Mesenchymal stem cell (in vitro differentiated cells and primary cell): ENCODE results near the gene VBP1.
"Not testable (repeated sequence)": the region's sequence is repeated elsewhere in the genome, so short reads cannot be mapped to it uniquely, and the experiment has no call there.

Source experiments
- DNase-seq: peaks from one replicate; pipeline ENCODE4 v3.0.0-alpha.2; 2013
- H2AFZ ChIP-seq: one replicate; pipeline ENCODE4 v1.6.1; 2013; ENCODE audit warnings: low read depth, mild to moderate bottlenecking, control low read depth, inconsistent platforms, low read length, moderate library complexity
- H2AK5ac ChIP-seq: 2 replicates; pipeline ENCODE4 v1.6.1; 2013; ENCODE audit warnings: low read length, moderate library complexity, mild to moderate bottlenecking, inconsistent platforms; ENCODE audit not compliant: severe bottlenecking
- H2BK120ac ChIP-seq: one replicate; pipeline ENCODE4 v1.6.1; 2013; ENCODE audit warnings: low read depth, mild to moderate bottlenecking, inconsistent platforms, low read length, moderate library complexity
- H2BK12ac ChIP-seq, 2 experiments: one replicate each; pipeline ENCODE4 v1.6.1; 2013; ENCODE audit warnings: inconsistent platforms in 2 of 2, low read length in 2 of 2, mild to moderate bottlenecking in 2 of 2, moderate library complexity in 2 of 2, control low read depth in 1 of 2
- H2BK15ac ChIP-seq: one replicate; pipeline ENCODE4 v1.6.1; 2013; ENCODE audit warnings: mild to moderate bottlenecking, low read depth, inconsistent platforms; ENCODE audit not compliant: poor library complexity, severe bottlenecking
- H2BK5ac ChIP-seq: 2 replicates; pipeline ENCODE4 v1.6.1; 2013; ENCODE audit warnings: low read depth, mild to moderate bottlenecking, low read length, control low read depth, inconsistent platforms; ENCODE audit not compliant: poor library complexity, severe bottlenecking
- H3K14ac ChIP-seq, 2 experiments: one replicate each; pipeline ENCODE4 v1.6.1; 2013; ENCODE audit warnings: inconsistent platforms in 2 of 2, low read length in 2 of 2, control low read depth in 1 of 2, mild to moderate bottlenecking in 1 of 2, moderate library complexity in 1 of 2
- H3K18ac ChIP-seq, 2 experiments: one replicate each; pipeline ENCODE4 v1.6.1; 2013; ENCODE audit warnings: inconsistent platforms in 2 of 2, low read length in 2 of 2, control low read depth in 1 of 2, low read depth in 1 of 2, mild to moderate bottlenecking in 1 of 2
- H3K23ac ChIP-seq, 2 experiments: one replicate each; pipeline ENCODE4 v1.6.1; 2013; ENCODE audit warnings: inconsistent platforms in 2 of 2, low read length in 2 of 2, mild to moderate bottlenecking in 2 of 2, moderate library complexity in 2 of 2, control low read depth in 1 of 2
- H3K27ac ChIP-seq: 2 replicates; pipeline ENCODE4 v1.5.1; 2013; ENCODE audit warnings: mild to moderate bottlenecking, moderate library complexity, low read length, control low read depth, inconsistent platforms; ENCODE audit not compliant: poor library complexity, severe bottlenecking
- H3K27me3 ChIP-seq, 2 experiments: 2 replicates each; pipeline versions ENCODE4 v1.6.1 to v1.7.0; 2013; ENCODE audit warnings: low read length in 2 of 2, mild to moderate bottlenecking in 2 of 2, moderate library complexity in 2 of 2, control low read depth in 1 of 2, inconsistent platforms in 1 of 2; ENCODE audit not compliant: control insufficient read depth in 1 of 2, insufficient read depth in 1 of 2
- H3K36me3 ChIP-seq, 2 experiments: 2 replicates each; pipeline versions ENCODE4 v1.6.1 to v1.7.0; 2013; ENCODE audit warnings: low read length in 2 of 2, control low read depth in 1 of 2, inconsistent platforms in 1 of 2, low read depth in 1 of 2, mild to moderate bottlenecking in 1 of 2; ENCODE audit not compliant: insufficient read depth in 2 of 2, control insufficient read depth in 1 of 2
- H3K4ac ChIP-seq, 2 experiments: one replicate each; pipeline ENCODE4 v1.6.1; 2013; ENCODE audit warnings: inconsistent platforms in 2 of 2, low read length in 2 of 2, mild to moderate bottlenecking in 2 of 2, moderate library complexity in 2 of 2, control low read depth in 1 of 2, low read depth in 1 of 2
- H3K4me1 ChIP-seq: 2 replicates; pipeline ENCODE4 v1.6.1; 2013; ENCODE audit warnings: low read depth, low read length, control low read depth; ENCODE audit not compliant: control insufficient read depth, insufficient read depth
- H3K4me2 ChIP-seq: 2 replicates; pipeline ENCODE4 v1.6.1; 2013; ENCODE audit warnings: low read length, mild to moderate bottlenecking, inconsistent platforms; ENCODE audit not compliant: poor library complexity, severe bottlenecking
- H3K4me3 ChIP-seq, 2 experiments: 2 replicates each; pipeline versions ENCODE4 v1.5.1 to v1.7.0; 2013; ENCODE audit warnings: low read length in 2 of 2, mild to moderate bottlenecking in 2 of 2, control low read depth in 1 of 2, low read depth in 1 of 2; ENCODE audit not compliant: insufficient read depth in 1 of 2
- H3K79me1 ChIP-seq: replicated peaks from 2 replicates; pipeline ENCODE4 v1.6.1; 2013; ENCODE audit warnings: mild to moderate bottlenecking, control low read depth, low read length, inconsistent platforms; ENCODE audit not compliant: poor library complexity, severe bottlenecking
- H3K9ac ChIP-seq: 2 replicates; pipeline ENCODE4 v1.7.0; 2013; ENCODE audit warnings: mild to moderate bottlenecking, low read length, moderate library complexity
- H3K9me3 ChIP-seq: 2 replicates; pipeline ENCODE4 v1.7.0; 2013; ENCODE audit warnings: mild to moderate bottlenecking, low read length; ENCODE audit not compliant: control insufficient read depth
- H4K8ac ChIP-seq: one replicate; pipeline ENCODE4 v1.6.1; 2013; ENCODE audit warnings: inconsistent platforms, mild to moderate bottlenecking, low read length, moderate library complexity
- H4K91ac ChIP-seq: one replicate; pipeline ENCODE4 v1.6.1; 2013; ENCODE audit warnings: mild to moderate bottlenecking, low read length, inconsistent platforms
- WGBS: methylation state at CpG from one replicate; pipeline ENCODE4 v1.1.7; 2013; ENCODE audit warnings: mixed read lengths; 5-methylcytosine and 5-hydroxymethylcytosine counted together

The VBP1 gene

DNA sequence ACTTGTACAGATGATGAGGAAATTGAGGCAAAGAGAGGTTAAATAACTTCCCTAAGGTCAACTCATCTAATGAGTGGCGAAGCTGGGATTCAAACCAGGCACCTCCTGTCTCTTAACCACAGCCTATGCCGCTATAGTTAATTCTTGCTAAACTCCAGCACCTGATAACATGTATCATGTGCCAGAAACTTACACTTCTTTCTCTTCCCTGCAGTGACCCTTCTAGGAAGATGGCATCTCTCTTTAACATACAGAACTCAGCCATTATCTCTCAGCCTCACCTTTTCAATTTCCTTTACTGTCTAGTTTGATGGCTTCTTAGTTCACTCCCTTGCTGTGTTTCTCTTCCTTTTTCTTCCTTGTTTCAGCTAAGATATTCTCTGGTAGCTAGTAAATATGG is 2.5 kb downstream of the VBP1 start:
- Histone ChIP-seq H2AFZ (no peak overlapping the region), H2BK120ac (no peak overlapping the region), H2BK5ac (no peak overlapping the region), H4K91ac (no peak overlapping the region), H2AK5ac (no peak overlapping the region), H3K36me3 (peaks cover 9 to 13% of the 10 kb centered on the region in 2 experiments), H2BK12ac (no peak overlapping the region), H3K9ac (no peak overlapping the region), H3K4me1 (no peaks in the 10 kb centered on the region), H3K4me2 (no peak overlapping the region), H3K18ac (no peak overlapping the region), H3K23ac (no peak overlapping the region), H3K4me3 (no peak overlapping the region), H3K14ac (no peak overlapping the region), H4K8ac (no peak overlapping the region), H3K27me3 (no peaks in the 10 kb centered on the region), H3K79me1 (no peaks in the 10 kb centered on the region), H3K27ac (no peak overlapping the region), H3K4ac (no peak overlapping the region), H2BK15ac (no peak overlapping the region), H3K9me3 (no peaks in the 10 kb centered on the region)
- DNase-seq, result no peak
- WGBS, result 95% methylated on average over 2 of the region's 2 CpGs

GRCh38 chrX:155221351-155221750 is 5.1 kb downstream of the VBP1 start:
- no peak overlapping the region for H2BK15ac ChIP-seq
- no peak overlapping the region for H2BK12ac ChIP-seq
- H3K9me3 ChIP-seq, result no peaks in the 10 kb centered on the region
- WGBS, result no CpG with 5 or more reads among the region's 4 CpGs
- H3K23ac ChIP-seq, result no peak overlapping the region
- no peak overlapping the region for H3K18ac ChIP-seq
- H3K9ac ChIP-seq, result no peak overlapping the region
- peaks cover 9 to 13% of the 10 kb centered on the region in 2 experiments for H3K36me3 ChIP-seq
- H3K4me3 ChIP-seq, result no peak overlapping the region
- no peak overlapping the region for H4K8ac ChIP-seq
- H2BK120ac ChIP-seq, result no peak overlapping the region
- H3K27me3 ChIP-seq, result no peaks in the 10 kb centered on the region
- no peaks in the 10 kb centered on the region for H3K79me1 ChIP-seq
- no peaks in the 10 kb centered on the region for H3K4me1 ChIP-seq
- no peak overlapping the region for H3K4ac ChIP-seq
- H3K14ac ChIP-seq, result no peak overlapping the region
- H3K27ac ChIP-seq, result no peak overlapping the region
- DNase-seq, result no peak
- H4K91ac ChIP-seq, result no peak overlapping the region
- no peak overlapping the region for H3K4me2 ChIP-seq
- no peak overlapping the region for H2BK5ac ChIP-seq
- H2AK5ac ChIP-seq, result no peak overlapping the region
- H2AFZ ChIP-seq, result no peak overlapping the region

DNA sequence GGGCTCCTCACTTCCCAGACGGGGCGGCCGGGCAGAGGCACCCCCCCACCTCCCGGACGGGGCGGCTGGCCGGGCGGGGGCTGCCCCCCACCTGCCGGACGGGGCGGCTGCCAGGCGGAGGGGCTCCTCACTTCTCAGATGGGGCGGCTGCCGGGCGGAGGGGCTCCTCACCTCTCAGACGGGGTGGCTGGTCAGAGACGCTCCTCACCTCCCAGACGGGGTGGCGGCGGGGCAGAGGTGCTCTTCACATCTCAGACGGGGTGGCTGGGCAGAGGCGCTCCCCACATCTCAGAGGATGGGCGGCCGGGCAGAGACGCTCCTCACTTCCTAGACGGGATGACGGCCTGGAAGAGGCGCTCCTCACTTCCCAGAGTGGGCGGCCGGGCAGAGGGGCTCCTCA is 7.5 kb downstream of the VBP1 start:
- H3K4me2 ChIP-seq, DNase-seq, H3K14ac ChIP-seq, H2BK120ac ChIP-seq, H3K4me1 ChIP-seq, H2BK15ac ChIP-seq, H3K9ac ChIP-seq, H2AK5ac ChIP-seq, H3K9me3 ChIP-seq, H4K91ac ChIP-seq, H3K27ac ChIP-seq, H3K27me3 ChIP-seq, H2BK5ac ChIP-seq, H3K4ac ChIP-seq, H4K8ac ChIP-seq, H3K4me3 ChIP-seq, H2BK12ac ChIP-seq, H3K23ac ChIP-seq, H3K18ac ChIP-seq, H3K79me1 ChIP-seq, H2AFZ ChIP-seq: not testable (repeated sequence)
- H3K36me3 ChIP-seq, result peaks cover 9 to 30% of the 10 kb centered on the region in 2 experiments
- WGBS, result 100% methylated on average over 7 of the region's 30 CpGs

- WGBS, result 100% methylated on average over 2 of the region's 3 CpGs
- Histone ChIP-seq H3K79me1 (peaks cover 1% of the 10 kb centered on the region), H3K9ac (no peak overlapping the region), H4K91ac (no peak overlapping the region), H3K4ac (no peak overlapping the region), H3K4me2 (no peak overlapping the region), H3K4me3 (no peak overlapping the region), H3K27ac (no peak overlapping the region), H3K18ac (no peak overlapping the region), H3K23ac (no peak overlapping the region), H4K8ac (no peak overlapping the region), H3K4me1 (no peaks in the 10 kb centered on the region), H3K27me3 (no peaks in the 10 kb centered on the region), H2BK15ac (no peak overlapping the region), H3K14ac (no peak overlapping the region), H3K36me3 (peaks cover 9 to 33% of the 10 kb centered on the region in 2 experiments), H2AK5ac (no peak overlapping the region), H2BK120ac (no peak overlapping the region), H3K9me3 (no peaks in the 10 kb centered on the region), H2BK5ac (no peak overlapping the region), H2BK12ac (no peak overlapping the region), H2AFZ (no peak overlapping the region)
- DNase-seq, result no peak
Observed at GRCh38 chrX:155225774-155226173, 9.5 kb downstream of the VBP1 start.
